ENCODE results near the gene DTWD1. TPM values are rescaled to one million over a fixed set of nuclear protein-coding genes. Genes with fewer than 3 reads are reported as not detected.

The DTWD1 gene
- total and polyA plus RNA-seq, 2 of the 13 experiments (the other 11 are each of a cell fraction or from before 2014, with no cell fraction given), result 12.7 to 18.3 TPM

DNA sequence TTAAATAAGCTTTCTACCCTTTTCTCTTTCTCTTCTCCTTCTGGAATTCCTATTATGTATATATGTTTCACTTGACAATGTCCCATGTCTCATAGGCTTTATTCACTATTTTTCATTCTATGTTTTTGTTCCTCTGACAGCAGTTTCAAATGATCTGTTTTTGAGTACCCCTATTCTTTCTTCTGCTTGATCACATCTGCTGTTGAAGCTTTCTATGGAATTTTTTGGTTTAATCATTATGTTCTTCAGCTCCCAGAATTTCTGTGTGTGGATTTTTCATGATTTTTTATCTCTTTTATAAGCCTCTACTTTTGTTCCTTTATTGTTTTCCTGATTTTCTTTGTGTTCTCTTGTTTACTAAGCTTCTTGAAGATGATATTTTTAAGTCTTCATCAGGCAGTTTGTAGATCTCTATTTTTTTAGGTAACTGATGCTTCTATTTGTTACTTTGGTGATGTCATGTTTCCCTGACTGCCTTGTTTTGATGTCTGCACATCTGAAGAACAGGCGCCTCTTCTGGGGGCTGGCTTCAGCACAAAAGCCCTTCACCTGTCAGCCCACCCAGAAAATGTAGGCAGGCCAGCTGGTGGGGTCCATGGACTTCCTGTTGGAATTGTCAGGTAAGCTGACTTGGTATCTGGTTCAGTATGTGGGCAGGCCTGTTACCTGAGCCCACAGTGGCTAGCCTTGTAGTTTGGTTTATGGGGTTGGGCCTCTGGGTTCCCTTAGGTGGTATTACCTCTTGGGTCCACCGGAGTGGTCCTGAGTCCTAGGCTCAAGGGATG is 16.0 kb upstream of the DTWD1 start:
- TF ChIP-seq ZNF749 (CRISPR knock-in tag; IDR thresholded peaks at IDR 0.05; ENCODE audit: borderline replicate concordance) (no peak), KLF9 (CRISPR knock-in tag; IDR thresholded peaks at IDR 0.05; ENCODE audit: low read depth) (no peak), CBFB (CRISPR knock-in tag; IDR thresholded peaks at IDR 0.05) (no peak), AGO2 (optimal IDR thresholded peaks at IDR 0.05; ENCODE audit: low read depth, low read length) (no peak), ZNF160 (CRISPR knock-in tag; IDR thresholded peaks at IDR 0.05) (peak; percentile 96), ZSCAN31 (CRISPR knock-in tag; IDR thresholded peaks at IDR 0.05; ENCODE audit: low read depth) (no peak), MIXL1 (CRISPR knock-in tag; IDR thresholded peaks at IDR 0.05) (no peak), EEA1 (CRISPR knock-in tag; IDR thresholded peaks at IDR 0.05; ENCODE audit: borderline replicate concordance) (no peak), ATF7 (IDR thresholded peaks at IDR 0.05) (peak; percentile 35; the same call in 1 of the 2 replicates), ATF7 (CRISPR knock-in tag; IDR thresholded peaks at IDR 0.05) (no peak)
- TF ChIP-seq, protein P1, sequence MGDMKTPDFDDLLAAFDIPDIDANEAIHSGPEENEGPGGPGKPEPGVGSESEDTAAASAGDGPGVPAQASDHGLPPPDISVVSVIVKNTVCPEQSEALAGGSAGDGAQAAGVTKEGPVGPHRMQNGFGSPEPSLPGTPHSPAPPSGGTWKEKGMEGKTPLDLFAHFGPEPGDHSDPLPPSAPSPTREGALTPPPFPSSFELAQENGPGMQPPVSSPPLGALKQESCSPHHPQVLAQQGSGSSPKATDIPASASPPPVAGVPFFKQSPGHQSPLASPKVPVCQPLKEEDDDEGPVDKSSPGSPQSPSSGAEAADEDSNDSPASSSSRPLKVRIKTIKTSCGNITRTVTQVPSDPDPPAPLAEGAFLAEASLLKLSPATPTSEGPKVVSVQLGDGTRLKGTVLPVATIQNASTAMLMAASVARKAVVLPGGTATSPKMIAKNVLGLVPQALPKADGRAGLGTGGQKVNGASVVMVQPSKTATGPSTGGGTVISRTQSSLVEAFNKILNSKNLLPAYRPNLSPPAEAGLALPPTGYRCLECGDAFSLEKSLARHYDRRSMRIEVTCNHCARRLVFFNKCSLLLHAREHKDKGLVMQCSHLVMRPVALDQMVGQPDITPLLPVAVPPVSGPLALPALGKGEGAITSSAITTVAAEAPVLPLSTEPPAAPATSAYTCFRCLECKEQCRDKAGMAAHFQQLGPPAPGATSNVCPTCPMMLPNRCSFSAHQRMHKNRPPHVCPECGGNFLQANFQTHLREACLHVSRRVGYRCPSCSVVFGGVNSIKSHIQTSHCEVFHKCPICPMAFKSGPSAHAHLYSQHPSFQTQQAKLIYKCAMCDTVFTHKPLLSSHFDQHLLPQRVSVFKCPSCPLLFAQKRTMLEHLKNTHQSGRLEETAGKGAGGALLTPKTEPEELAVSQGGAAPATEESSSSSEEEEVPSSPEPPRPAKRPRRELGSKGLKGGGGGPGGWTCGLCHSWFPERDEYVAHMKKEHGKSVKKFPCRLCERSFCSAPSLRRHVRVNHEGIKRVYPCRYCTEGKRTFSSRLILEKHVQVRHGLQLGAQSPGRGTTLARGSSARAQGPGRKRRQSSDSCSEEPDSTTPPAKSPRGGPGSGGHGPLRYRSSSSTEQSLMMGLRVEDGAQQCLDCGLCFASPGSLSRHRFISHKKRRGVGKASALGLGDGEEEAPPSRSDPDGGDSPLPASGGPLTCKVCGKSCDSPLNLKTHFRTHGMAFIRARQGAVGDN (CRISPR knock-in tag; IDR thresholded peaks at IDR 0.05), result no peak

More for the DNA sequence above, 16.0 kb upstream of the DTWD1 start:
- H3K27ac ChIP-seq (ENCODE audit: extremely low read length, insufficient read depth, low read length), result no peak overlapping the region
- no peak overlapping the region for H2AFZ ChIP-seq (ENCODE audit: low read length)
- H4K20me1 ChIP-seq (ENCODE audit: insufficient read depth, low read length), result no peaks in the 10 kb centered on the region
- H3K79me2 ChIP-seq (ENCODE audit: insufficient read depth, low read length), result no peaks in the 10 kb centered on the region
- BruUV-seq (replicated peaks), result no TSS peak
- ATAC-seq (no peak), FAIRE-seq (no peak), DNase-seq (ENCODE audit: low spot score) (no peak)
- in situ Hi-C loops (cut with HindIII; ENCODE audit: extremely low pct_ligation_motif_present, low pct_unique_long_range_greater_than_20kb) (no loop called here), intact Hi-C loops (cut with micrococcal nuclease; ENCODE audit: unreplicated experiment) (no loop called here)
- ChIA-PET CTCF (ENCODE audit: low intra/inter-chr PET ratio, low total read pairs) (no interaction called here), POLR2A (no interaction called here)
- no peaks in the 10 kb centered on the region for H3K27me3 ChIP-seq (ENCODE audit: control insufficient read depth in 1 of 2, insufficient read depth in 2 of 2, low read length in 2 of 2)
- no peak overlapping the region for H3K4me2 ChIP-seq (ENCODE audit: low read depth, low read length)
- H3K36me3 ChIP-seq (replicated peaks in 1 of 2; ENCODE audit: control insufficient read depth in 1 of 2, insufficient read depth in 2 of 2, low read length in 2 of 2), result no peaks in the 10 kb centered on the region
- H3K4me3 ChIP-seq (replicated peaks in 1 of 3; ENCODE audit: insufficient read depth in 1 of 3, low read depth in 2 of 3, low read length in 3 of 3), result no peak overlapping the region
- H3K9ac ChIP-seq (ENCODE audit: insufficient read depth, low read depth, low read length), result no peak overlapping the region
- WGBS (ENCODE audit: low lambda C conversion rate), result 50% methylated on average over 1 of the region's 2 CpGs
- no peaks in the 10 kb centered on the region for H3K9me3 ChIP-seq (ENCODE audit: low read length)
- H3K4me1 ChIP-seq (ENCODE audit: insufficient read depth, low read length), result no peaks in the 10 kb centered on the region

Data from HepG2 (cell line).